Activated T-cell treated with anti-CD3 and anti-CD28 coated beads, Interleukin-2, amount 50 U/mL, for 72 hours (primary cell): ENCODE data around the gene C6orf15. TPM values are rescaled to one million over a fixed set of nuclear protein-coding genes. Genes with fewer than 3 reads are reported as not detected.

Experiments used
- ATAC-seq, 2 donors: fragments of 150-1000 bp; cut with Tn5 transposase; replicated peaks in 1 of 2; 2 replicates each; pipeline ENCODE4 v1.10.0; 2021; ENCODE audit warnings: moderate library complexity in 2 of 2, mild to moderate bottlenecking in 1 of 2
- DNase-seq, 2 donors: peaks; one replicate each; pipeline ENCODE4 v3.0.0; 2021 to 2022; ENCODE audit warnings: mixed read lengths in 1 of 2
- H3K27ac Mint-ChIP-seq: one replicate; pipeline ENCODE4 v1.8.0; 2022; ENCODE audit warnings: mild to moderate bottlenecking, moderate library complexity, mixed read lengths
- H3K27me3 Mint-ChIP-seq: one replicate; pipeline ENCODE4 v1.8.0; 2022; ENCODE audit warnings: low read depth, mixed read lengths
- H3K36me3 Mint-ChIP-seq, 2 donors: one replicate each; pipeline ENCODE4 v1.8.0; 2022; ENCODE audit warnings: mixed read lengths in 2 of 2, mild to moderate bottlenecking in 1 of 2; ENCODE audit not compliant: insufficient read depth in 2 of 2
- H3K4me1 Mint-ChIP-seq: one replicate; pipeline ENCODE4 v1.8.0; 2022; ENCODE audit warnings: low read depth, mixed read lengths
- H3K4me3 Mint-ChIP-seq, 2 donors: one replicate each; pipeline ENCODE4 v1.8.0; 2022; ENCODE audit warnings: mild to moderate bottlenecking in 2 of 2, mixed read lengths in 2 of 2, moderate library complexity in 2 of 2
- H3K9me3 Mint-ChIP-seq, 2 donors: one replicate each; pipeline ENCODE4 v1.8.0; 2022; ENCODE audit warnings: mixed read lengths in 2 of 2
- total RNA-seq, 2 donors: library from RNA; stranded (reverse); gene quantifications; one replicate each; pipeline ENCODE4 v1.2.3, GENCODE V29; 2022

C6orf15 gene
- total RNA-seq, result not detected

- ATAC-seq (no peak), DNase-seq (no peak)
- no peaks in the 10 kb centered on the region for H3K9me3 Mint-ChIP-seq
- H3K27ac Mint-ChIP-seq, result no peak within 1 kb of the TSS
- H3K4me1 Mint-ChIP-seq, result peaks cover 10% of the 10 kb centered on the region
- no peaks in the 10 kb centered on the region for H3K36me3 Mint-ChIP-seq
- peaks cover 10% of the 10 kb centered on the region for H3K27me3 Mint-ChIP-seq
- H3K4me3 Mint-ChIP-seq, result no peak within 1 kb of the TSS
Observed at GRCh38 chr6:31112478-31112877, at the start of gene C6orf15. TSS of gene C6orf15 (minus strand) at chr6:31112575. CDS start at chr6:31112555, 20 bp downstream.

GRCh38 chr6:31161216-31162126 is 49.1 kb upstream of the C6orf15 start:
- peaks cover 79% of the 10 kb centered on the region for H3K4me1 Mint-ChIP-seq
- H3K4me3 Mint-ChIP-seq, result peak overlapping the region in 1 of 2 donors; percentile 22
- H3K27me3 Mint-ChIP-seq, result no peaks in the 10 kb centered on the region
- H3K9me3 Mint-ChIP-seq, result no peaks in the 10 kb centered on the region
- ATAC-seq (no peak), DNase-seq (no peak)
- peaks cover 10 to 34% of the 10 kb centered on the region in 2 donors for H3K36me3 Mint-ChIP-seq
- no peak overlapping the region for H3K27ac Mint-ChIP-seq

DNA sequence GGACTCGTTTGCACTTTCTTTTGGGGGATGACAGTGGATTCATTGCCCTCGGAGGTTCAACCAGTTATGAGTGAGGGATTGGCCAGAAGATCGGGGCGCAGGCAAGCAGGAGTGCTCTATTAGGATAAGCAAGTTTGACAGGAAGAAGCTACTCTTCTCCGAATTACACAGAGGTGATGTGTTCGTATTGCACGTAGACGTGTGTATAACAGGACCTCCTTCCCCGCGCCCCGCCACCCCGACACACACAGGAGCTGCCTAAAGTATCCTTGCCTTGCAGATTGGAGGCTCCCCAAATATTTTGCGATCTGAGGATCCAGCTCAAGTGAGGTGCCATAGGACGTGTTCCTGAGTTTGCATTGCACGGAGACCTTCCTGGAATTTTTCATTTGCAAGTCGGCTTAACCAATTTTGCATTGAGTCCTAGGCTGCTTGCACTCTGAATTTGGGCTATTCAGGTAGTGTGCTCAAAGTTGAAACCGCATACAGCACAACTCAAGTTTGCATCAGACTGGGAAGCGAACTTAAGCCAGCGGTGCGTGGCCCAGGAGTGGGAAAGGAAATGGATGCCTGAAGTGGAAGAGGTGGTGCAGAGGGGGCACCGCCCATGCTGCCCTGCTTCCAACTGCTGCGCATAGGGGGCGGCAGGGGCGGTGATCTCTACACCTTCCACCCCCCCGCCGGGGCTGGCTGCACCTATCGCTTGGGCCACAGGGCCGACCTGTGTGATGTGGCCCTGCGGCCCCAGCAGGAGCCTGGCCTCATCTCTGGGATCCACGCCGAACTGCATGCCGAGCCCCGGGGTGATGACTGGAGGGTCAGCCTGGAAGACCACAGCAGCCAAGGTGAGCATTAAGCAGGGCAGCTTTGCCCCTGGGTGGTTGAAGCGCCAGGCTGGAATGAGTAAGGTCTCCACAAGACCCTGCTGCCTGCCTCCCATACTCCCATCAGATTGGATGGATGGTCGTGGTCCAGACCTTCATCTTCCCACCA is 46.8 kb upstream of the C6orf15 start:
- peaks cover 13 to 39% of the 10 kb centered on the region in 2 donors for H3K36me3 Mint-ChIP-seq
- no peaks in the 10 kb centered on the region for H3K9me3 Mint-ChIP-seq
- peaks cover 70% of the 10 kb centered on the region for H3K4me1 Mint-ChIP-seq
- DNase-seq (peak; percentile 34 to 39), ATAC-seq (peak; percentile 10 to 24)
- peak overlapping the region; percentile 78 to 98 for H3K4me3 Mint-ChIP-seq
- H3K27me3 Mint-ChIP-seq, result no peaks in the 10 kb centered on the region
- H3K27ac Mint-ChIP-seq, result peak overlapping the region; percentile 38

DNA sequence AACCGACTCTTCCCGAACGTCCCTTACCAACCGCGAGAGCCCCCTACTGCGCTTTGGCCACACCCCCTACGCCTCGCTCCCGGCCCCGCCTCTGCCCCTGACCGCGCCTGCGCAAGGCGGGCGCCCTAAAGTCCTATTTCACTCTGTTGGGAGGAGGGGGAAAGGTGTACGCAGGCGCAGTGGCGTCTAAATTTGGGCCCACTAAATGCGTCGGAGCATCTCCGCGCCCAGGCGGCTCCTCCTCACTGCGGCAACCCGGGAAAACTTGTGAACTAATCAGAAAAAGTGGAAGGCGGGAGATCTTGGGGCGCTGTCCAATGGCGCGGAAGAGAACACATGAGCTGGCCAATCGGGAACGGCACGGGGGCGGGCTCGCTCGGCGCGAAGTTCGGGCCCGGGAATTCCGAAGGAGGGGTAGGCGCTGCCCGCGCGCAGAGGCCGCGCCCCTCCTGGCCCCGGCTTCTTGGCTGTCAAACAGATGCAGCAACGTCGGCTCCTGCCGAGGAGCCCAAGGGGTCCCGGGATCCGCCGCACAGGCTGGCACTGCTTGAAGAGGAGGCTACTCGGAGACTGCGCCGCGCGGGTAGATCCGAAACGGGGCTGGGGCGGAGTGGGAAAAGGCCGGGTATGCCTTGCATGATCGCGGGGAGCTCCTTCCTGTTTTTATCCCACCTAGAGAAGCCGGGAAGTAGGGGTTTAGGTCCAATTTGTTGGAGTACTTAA is 45.9 kb upstream of the C6orf15 start, which contains the start of gene TCF19:
Gene TCF19 (plus strand): TSS at position 450 of the 723 bp plus-strand sequence. CDS start 881 bp downstream, outside the sequence.
- DNase-seq, result peak; percentile 99
- H3K27me3 Mint-ChIP-seq, result no peaks in the 10 kb centered on the region
- H3K4me3 Mint-ChIP-seq, result peak within 1 kb of the TSS; percentile 78 to 98
- peak; percentile 92 to 93 for ATAC-seq
- peaks cover 13 to 37% of the 10 kb centered on the region in 2 donors for H3K36me3 Mint-ChIP-seq
- H3K9me3 Mint-ChIP-seq, result no peaks in the 10 kb centered on the region
- H3K4me1 Mint-ChIP-seq, result peaks cover 61% of the 10 kb centered on the region
- H3K27ac Mint-ChIP-seq, result peak within 1 kb of the TSS; percentile 85

- no peak for DNase-seq
- ATAC-seq, result peak in 1 of 2 donors; percentile 43
- peak within 1 kb of the TSS; percentile 78 to 98 for H3K4me3 Mint-ChIP-seq
- H3K9me3 Mint-ChIP-seq, result no peaks in the 10 kb centered on the region
- H3K27me3 Mint-ChIP-seq, result no peaks in the 10 kb centered on the region
- peaks cover 55% of the 10 kb centered on the region for H3K4me1 Mint-ChIP-seq
- peaks cover 9 to 30% of the 10 kb centered on the region in 2 donors for H3K36me3 Mint-ChIP-seq
- peak within 1 kb of the TSS; percentile 85 for H3K27ac Mint-ChIP-seq
Observed at GRCh38 chr6:31157513-31158139, 45.3 kb upstream of the C6orf15 start, which contains the start of gene CCHCR1. TSS of gene CCHCR1 (minus strand) at chr6:31157802. CDS start at chr6:31157600, 202 bp downstream.

DNA sequence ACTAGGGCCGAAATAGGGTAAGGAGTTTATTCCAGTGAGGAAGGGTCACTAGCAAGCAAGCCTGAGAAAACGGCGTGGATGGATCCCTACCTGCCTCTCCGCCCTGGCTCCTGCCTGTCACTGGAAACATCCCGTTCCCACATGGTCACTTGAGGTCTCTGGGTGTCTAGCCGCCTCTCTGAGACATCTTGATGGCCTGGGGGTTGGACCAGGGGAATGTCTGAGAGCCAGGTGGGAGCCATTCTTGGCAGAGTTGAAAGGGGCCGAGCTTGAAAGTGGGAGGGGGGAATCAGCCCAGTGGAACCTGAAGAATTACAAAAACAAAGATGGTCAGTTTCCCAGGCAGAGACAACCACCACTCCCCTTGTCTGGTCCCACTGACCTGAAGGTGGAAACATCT is 44.3 kb upstream of the C6orf15 start:
- peaks cover 45% of the 10 kb centered on the region for H3K4me1 Mint-ChIP-seq
- no peaks in the 10 kb centered on the region for H3K27me3 Mint-ChIP-seq
- no peaks in the 10 kb centered on the region for H3K9me3 Mint-ChIP-seq
- no peak for ATAC-seq
- H3K27ac Mint-ChIP-seq, result no peak overlapping the region
- no peak for DNase-seq
- H3K4me3 Mint-ChIP-seq, result peak overlapping the region; percentile 78 to 98
- peaks cover 8 to 23% of the 10 kb centered on the region in 2 donors for H3K36me3 Mint-ChIP-seq

- Mint-ChIP-seq H3K4me1 (peaks cover 24% of the 10 kb centered on the region), H3K27me3 (no peaks in the 10 kb centered on the region), H3K9me3 (no peaks in the 10 kb centered on the region), H3K36me3 (peaks cover 8 to 18% of the 10 kb centered on the region in 2 donors), H3K4me3 (no peak overlapping the region), H3K27ac (no peak overlapping the region)
- no peak for DNase-seq
- ATAC-seq, result no peak
Observed at GRCh38 chr6:31154436-31154835, 42.1 kb upstream of the C6orf15 start.

- Mint-ChIP-seq H3K27me3 (no peaks in the 10 kb centered on the region), H3K9me3 (no peaks in the 10 kb centered on the region), H3K27ac (no peak overlapping the region), H3K4me1 (peaks cover 17% of the 10 kb centered on the region), H3K4me3 (no peak overlapping the region), H3K36me3 (peaks cover 4 to 8% of the 10 kb centered on the region in 2 donors)
- DNase-seq (no peak), ATAC-seq (no peak)
Observed at GRCh38 chr6:31152781-31153180, 40.4 kb upstream of the C6orf15 start.

- DNase-seq (no peak), ATAC-seq (no peak)
- no peak overlapping the region for H3K27ac Mint-ChIP-seq
- no peak overlapping the region for H3K4me3 Mint-ChIP-seq
- no peaks in the 10 kb centered on the region for H3K4me1 Mint-ChIP-seq
- peaks cover 4 to 5% of the 10 kb centered on the region in 2 donors for H3K36me3 Mint-ChIP-seq
- no peaks in the 10 kb centered on the region for H3K9me3 Mint-ChIP-seq
- no peaks in the 10 kb centered on the region for H3K27me3 Mint-ChIP-seq
Observed at GRCh38 chr6:31149827-31150447, 37.6 kb upstream of the C6orf15 start.

DNA sequence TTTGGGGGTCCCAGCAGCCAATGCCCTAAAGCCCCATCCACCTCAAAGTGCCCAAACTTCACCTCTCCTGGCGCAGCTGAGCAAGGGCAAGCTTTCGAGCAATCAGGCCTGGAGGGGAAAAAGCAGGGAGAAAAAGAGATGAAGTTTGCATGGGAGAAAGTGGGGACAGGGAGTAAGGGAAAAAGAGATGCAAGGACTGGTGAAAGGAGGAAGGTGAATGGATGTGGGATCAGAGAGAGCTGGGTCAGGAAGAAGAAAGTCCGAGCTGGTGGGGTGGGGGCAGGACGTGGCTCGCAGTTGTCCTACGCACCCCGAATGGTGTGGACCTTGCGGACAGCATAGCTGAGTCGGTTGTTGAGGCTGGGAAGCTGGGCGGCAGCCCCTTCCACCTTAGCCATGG is 33.0 kb upstream of the C6orf15 start:
- Mint-ChIP-seq H3K27ac (no peak overlapping the region), H3K4me1 (no peaks in the 10 kb centered on the region), H3K36me3 (peaks cover 2 to 3% of the 10 kb centered on the region in 2 donors), H3K9me3 (no peaks in the 10 kb centered on the region), H3K4me3 (no peak overlapping the region), H3K27me3 (no peaks in the 10 kb centered on the region)
- no peak for ATAC-seq
- DNase-seq, result no peak

DNA sequence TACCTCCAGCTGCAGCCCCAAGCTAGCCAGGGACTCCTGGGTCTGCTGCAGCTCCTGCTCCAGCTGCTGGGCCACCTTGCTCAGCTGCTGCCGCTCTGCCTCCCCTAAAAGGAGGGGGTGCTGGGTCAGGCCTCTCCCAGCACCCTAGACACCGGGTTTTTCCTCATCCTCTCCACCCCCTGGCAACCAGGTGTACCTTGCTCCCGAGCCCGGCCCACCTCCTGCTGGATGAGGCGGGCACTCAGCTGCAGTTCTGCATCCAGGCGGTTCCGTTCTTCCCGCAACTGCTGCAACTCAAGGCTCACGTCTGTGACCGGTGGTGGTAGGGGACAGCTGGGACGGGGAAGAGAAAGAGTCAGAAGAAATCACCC is 32.6 kb upstream of the C6orf15 start:
- H3K27ac Mint-ChIP-seq, result no peak overlapping the region
- ATAC-seq (no peak), DNase-seq (no peak)
- no peak overlapping the region for H3K4me3 Mint-ChIP-seq
- H3K27me3 Mint-ChIP-seq, result no peaks in the 10 kb centered on the region
- H3K36me3 Mint-ChIP-seq, result peaks cover 2 to 3% of the 10 kb centered on the region in 2 donors
- H3K4me1 Mint-ChIP-seq, result no peaks in the 10 kb centered on the region
- no peaks in the 10 kb centered on the region for H3K9me3 Mint-ChIP-seq
